PFSK-1 (cell line): ENCODE results near the gene PHAF1.

Experiments
- FOXP2 ChIP-seq: optimal IDR thresholded peaks from 2 replicates; pipeline ENCODE3; 2011; ENCODE audit warnings: borderline replicate concordance, control low read depth, inconsistent platforms; ENCODE audit not compliant: insufficient read depth; ENCODE audit errors: extremely low read length, extremely low read depth
- POLR2AphosphoS5 ChIP-seq: IDR thresholded peaks from 2 replicates; pipeline ENCODE4 v1.6.1; 2012; ENCODE audit warnings: low read depth, mild to moderate bottlenecking, control low read depth, low read length, moderate library complexity
- SIN3A ChIP-seq: IDR thresholded peaks from 2 replicates; pipeline ENCODE4 v1.6.1; 2012; ENCODE audit warnings: mild to moderate bottlenecking, low read length, moderate library complexity, borderline replicate concordance; ENCODE audit not compliant: insufficient read depth
- TAF1 ChIP-seq: IDR thresholded peaks from 2 replicates; pipeline ENCODE4 v1.6.1; 2012; ENCODE audit warnings: low read length, control low read depth, borderline replicate concordance; ENCODE audit not compliant: insufficient read depth
- TF ChIP-seq, protein P1 (sequence below), 2 experiments: IDR thresholded peaks; 2 replicates each; pipeline versions ENCODE4 v1.6.1 to v1.8.0; 2011 to 2012; ENCODE audit warnings: low read depth in 2 of 2, low read length in 2 of 2, control low read depth in 1 of 2, inconsistent platforms in 1 of 2, mild to moderate bottlenecking in 1 of 2, moderate library complexity in 1 of 2; ENCODE audit not compliant: insufficient read depth in 1 of 2

DNA sequence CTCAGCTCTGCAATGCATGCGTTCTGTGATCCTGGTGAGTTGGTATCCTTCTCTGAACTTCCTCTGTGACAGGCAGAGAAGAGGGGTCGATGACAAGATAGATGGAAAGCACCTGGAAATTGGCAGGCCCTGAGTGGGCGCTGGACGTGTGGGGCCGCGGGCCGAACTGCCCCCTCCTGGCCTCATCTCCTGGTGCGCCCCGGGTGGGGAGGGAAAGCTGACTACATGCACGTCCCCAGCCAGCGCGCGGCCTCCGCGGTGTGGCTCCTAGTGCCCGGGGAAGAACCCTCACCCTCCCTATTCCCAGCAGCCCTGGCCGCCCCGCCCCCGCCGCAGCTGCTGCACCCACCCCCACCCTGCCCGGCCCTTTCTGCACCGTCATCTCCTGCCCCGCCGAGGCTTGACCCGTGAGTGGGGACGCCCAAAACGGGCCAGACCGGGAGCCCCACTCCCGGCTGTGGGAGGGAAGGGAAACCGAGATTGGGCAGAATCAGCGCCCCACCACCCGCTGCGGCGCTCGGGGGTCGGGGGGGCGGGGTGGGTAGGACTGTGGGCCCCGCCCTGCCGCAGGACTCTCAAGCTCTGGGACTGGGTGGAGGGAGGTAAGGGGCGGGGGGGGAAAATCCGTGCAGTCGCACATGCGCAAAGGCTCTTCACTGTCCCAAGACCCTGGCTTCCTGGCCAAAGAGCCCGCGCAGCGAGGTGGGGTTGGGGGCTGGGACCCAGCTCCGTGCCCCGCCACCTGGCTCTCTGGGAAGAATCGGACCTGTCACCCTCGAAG, 60.6 kb downstream of the PHAF1 start, which contains the start of gene NOL3:
- TF ChIP-seq POLR2AphosphoS5 (no peak), TAF1 (no peak), SIN3A (no peak), FOXP2 (no peak)
- TF ChIP-seq, protein P1, sequence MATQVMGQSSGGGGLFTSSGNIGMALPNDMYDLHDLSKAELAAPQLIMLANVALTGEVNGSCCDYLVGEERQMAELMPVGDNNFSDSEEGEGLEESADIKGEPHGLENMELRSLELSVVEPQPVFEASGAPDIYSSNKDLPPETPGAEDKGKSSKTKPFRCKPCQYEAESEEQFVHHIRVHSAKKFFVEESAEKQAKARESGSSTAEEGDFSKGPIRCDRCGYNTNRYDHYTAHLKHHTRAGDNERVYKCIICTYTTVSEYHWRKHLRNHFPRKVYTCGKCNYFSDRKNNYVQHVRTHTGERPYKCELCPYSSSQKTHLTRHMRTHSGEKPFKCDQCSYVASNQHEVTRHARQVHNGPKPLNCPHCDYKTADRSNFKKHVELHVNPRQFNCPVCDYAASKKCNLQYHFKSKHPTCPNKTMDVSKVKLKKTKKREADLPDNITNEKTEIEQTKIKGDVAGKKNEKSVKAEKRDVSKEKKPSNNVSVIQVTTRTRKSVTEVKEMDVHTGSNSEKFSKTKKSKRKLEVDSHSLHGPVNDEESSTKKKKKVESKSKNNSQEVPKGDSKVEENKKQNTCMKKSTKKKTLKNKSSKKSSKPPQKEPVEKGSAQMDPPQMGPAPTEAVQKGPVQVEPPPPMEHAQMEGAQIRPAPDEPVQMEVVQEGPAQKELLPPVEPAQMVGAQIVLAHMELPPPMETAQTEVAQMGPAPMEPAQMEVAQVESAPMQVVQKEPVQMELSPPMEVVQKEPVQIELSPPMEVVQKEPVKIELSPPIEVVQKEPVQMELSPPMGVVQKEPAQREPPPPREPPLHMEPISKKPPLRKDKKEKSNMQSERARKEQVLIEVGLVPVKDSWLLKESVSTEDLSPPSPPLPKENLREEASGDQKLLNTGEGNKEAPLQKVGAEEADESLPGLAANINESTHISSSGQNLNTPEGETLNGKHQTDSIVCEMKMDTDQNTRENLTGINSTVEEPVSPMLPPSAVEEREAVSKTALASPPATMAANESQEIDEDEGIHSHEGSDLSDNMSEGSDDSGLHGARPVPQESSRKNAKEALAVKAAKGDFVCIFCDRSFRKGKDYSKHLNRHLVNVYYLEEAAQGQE (IDR thresholded peaks at IDR 0.05; ENCODE audit: insufficient read depth in 1 of 2, low read depth in 2 of 2, low read length in 2 of 2) = no peak
